Measurements from ENCODE around the gene ATP6V1G2.

DNA sequence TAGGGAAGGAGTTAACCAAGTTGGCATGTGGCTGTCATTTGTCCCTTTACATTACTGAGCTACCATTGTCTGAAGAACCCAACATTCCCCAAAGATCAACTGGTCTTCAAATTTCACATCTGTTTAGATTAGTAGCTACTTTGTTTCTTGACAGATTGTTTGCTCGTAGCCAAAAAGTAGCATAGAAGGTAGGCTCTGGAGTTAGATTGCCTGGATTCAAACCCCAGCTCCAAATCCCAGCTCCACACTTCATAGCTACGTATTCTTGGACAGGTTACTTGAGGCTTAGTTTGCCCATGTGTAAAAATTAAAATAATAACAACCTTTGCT lies 2.1 kb upstream of the ATP6V1G2 start:
- TF ChIP-seq, protein P1, sequence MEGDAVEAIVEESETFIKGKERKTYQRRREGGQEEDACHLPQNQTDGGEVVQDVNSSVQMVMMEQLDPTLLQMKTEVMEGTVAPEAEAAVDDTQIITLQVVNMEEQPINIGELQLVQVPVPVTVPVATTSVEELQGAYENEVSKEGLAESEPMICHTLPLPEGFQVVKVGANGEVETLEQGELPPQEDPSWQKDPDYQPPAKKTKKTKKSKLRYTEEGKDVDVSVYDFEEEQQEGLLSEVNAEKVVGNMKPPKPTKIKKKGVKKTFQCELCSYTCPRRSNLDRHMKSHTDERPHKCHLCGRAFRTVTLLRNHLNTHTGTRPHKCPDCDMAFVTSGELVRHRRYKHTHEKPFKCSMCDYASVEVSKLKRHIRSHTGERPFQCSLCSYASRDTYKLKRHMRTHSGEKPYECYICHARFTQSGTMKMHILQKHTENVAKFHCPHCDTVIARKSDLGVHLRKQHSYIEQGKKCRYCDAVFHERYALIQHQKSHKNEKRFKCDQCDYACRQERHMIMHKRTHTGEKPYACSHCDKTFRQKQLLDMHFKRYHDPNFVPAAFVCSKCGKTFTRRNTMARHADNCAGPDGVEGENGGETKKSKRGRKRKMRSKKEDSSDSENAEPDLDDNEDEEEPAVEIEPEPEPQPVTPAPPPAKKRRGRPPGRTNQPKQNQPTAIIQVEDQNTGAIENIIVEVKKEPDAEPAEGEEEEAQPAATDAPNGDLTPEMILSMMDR (conservative IDR thresholded peaks at IDR 0.05; ENCODE audit: low read depth, low read length), result no peak
- no peak for TF ChIP-seq EZH2 (IDR thresholded peaks at IDR 0.05; ENCODE audit: borderline replicate concordance, low read depth, low read length, poor library complexity, severe bottlenecking)

All from A673 (cell line).